GM12892 (cell line): ENCODE measurements around the gene SLAMF9.

Source experiments
- POLR2A ChIP-seq: IDR thresholded peaks from 2 replicates; pipeline ENCODE4 v1.6.1; 2011; ENCODE audit warnings: low read depth, low read length, control low read depth
- TAF1 ChIP-seq: IDR thresholded peaks from 2 replicates; pipeline ENCODE4 v1.6.1; 2011; ENCODE audit warnings: low read depth, mild to moderate bottlenecking, control low read depth, low read length, borderline replicate concordance

DNA sequence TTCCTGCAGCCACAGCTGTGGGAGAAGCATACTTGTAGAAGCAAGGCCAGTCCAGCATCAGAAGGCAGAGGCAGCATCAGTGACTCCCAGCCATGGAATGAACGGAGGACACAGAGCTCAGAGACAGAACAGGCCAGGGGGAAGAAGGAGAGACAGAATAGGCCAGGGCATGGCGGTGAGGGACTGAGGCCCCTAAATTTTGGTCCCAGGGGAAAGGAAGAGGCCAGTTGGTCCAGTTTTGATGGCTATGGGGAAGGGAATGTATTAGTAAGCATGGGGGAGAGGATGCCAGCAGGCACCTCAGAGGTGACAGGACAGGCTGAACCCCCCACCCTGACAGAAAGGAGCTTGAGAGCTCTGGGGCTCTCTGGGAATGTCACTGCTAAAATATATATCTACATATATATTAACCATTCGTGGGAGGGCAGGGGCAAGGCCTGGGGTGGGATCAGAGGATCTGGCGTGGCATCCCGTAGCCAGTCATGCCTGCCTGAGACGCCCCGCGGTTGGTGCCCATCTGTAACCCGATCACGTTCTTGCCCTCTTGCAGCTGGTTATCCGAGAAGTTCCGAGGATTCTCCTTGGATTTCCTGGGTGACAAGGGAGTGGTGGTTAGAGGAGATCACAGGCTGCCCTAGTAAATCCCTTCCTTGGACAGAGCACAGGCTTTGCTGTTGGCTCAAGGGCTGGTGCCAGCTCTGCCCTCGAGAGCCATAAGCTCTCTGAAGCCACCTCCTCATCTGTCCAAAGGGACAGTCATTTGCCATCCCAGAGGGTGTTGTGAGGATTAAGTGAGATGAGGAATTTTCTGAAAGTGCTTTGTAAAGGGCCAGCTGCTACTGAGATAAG lies 35.5 kb downstream of the SLAMF9 start:
- TF ChIP-seq POLR2A (no peak), TAF1 (no peak)
